Endothelial cell of umbilical vein (primary cell): ENCODE data around the gene ATP8A2. TPM values are rescaled to one million over a fixed set of nuclear protein-coding genes. Genes with fewer than 3 reads are reported as not detected.

ENCODE experiments used
- BruUV-seq: library from RNA; stranded (reverse); fragments of 400-500 nt; replicated peaks from 2 replicates; lab custom pipeline; 2021; lab: Mats Ljungman, UMichigan
- CTCF ChIA-PET: fragments of 300-600, 350-600 bp; sonication (Branson Sonifier 250); formaldehyde crosslinking; loops from one replicate; lab custom pipeline; 2021; ENCODE audit warnings: antibody characterized with exemption, inconsistent platforms; lab: Charles Lee
- POLR2A ChIA-PET: fragments of 300-600, 350-600 bp; sonication (Branson Sonifier 250); formaldehyde crosslinking; loops from one replicate; lab custom pipeline; 2021; ENCODE audit warnings: antibody characterized with exemption, inconsistent platforms; lab: Charles Lee
- DNase-seq: peaks from one replicate; pipeline ENCODE4 v3.0.0-alpha.2; 2011; ENCODE audit warnings: low read depth, low spot score
- FAIRE-seq: peaks from 2 replicates; lab custom pipeline; 2011; peaks lifted over from hg19 to GRCh38; lab: Jason Lieb, UNC
- H2AFZ ChIP-seq: 2 replicates; pipeline ENCODE4 v1.6.0; 2012; ENCODE audit warnings: low read depth, low read length, control low read depth, inconsistent platforms
- H3K27ac ChIP-seq: 2 replicates; pipeline ENCODE4 v1.5.1; 2011; ENCODE audit warnings: low read depth, mild to moderate bottlenecking, control low read depth, low read length, moderate library complexity; ENCODE audit not compliant: insufficient read depth
- H3K27me3 ChIP-seq, 2 experiments: 2 replicates each; pipeline versions ENCODE4 v1.6.0 to v1.6.1; 2011; ENCODE audit warnings: low read length in 2 of 2, mixed read lengths in 1 of 2; ENCODE audit not compliant: control insufficient read depth in 2 of 2, insufficient read depth in 2 of 2
- H3K36me3 ChIP-seq, 2 experiments: 2 replicates in 1 of 2; 3 replicates in 1 of 2; pipeline ENCODE4 v1.5.1; 2011; ENCODE audit warnings: low read length in 2 of 2, mild to moderate bottlenecking in 1 of 2, moderate library complexity in 1 of 2; ENCODE audit not compliant: control insufficient read depth in 2 of 2, insufficient read depth in 2 of 2; ENCODE audit errors: extremely low read depth in 1 of 2
- H3K4me1 ChIP-seq: 3 replicates; pipeline ENCODE4 v1.5.1; 2011; ENCODE audit warnings: mild to moderate bottlenecking, low read length; ENCODE audit not compliant: control insufficient read depth, insufficient read depth; ENCODE audit errors: extremely low read depth
- H3K4me2 ChIP-seq: 2 replicates; pipeline ENCODE4 v1.6.1; 2011; ENCODE audit warnings: low read length, control low read depth, mixed read lengths; ENCODE audit not compliant: insufficient read depth
- H3K4me3 ChIP-seq, 3 experiments: fragments of 200-600 bp in 1 of 3; sonication (generic), shearing (Covaris generic) in 1 of 3; replicated peaks in 1 of 3; 2 replicates each; pipeline ENCODE4 v1.5.1; 2011 to 2016; ENCODE audit warnings: control low read depth in 3 of 3, low read length in 3 of 3, mild to moderate bottlenecking in 2 of 3, inconsistent platforms in 1 of 3, low read depth in 1 of 3, moderate library complexity in 1 of 3; ENCODE audit not compliant: insufficient read depth in 1 of 3
- H3K79me2 ChIP-seq: 2 replicates; pipeline ENCODE4 v1.6.0; 2012; ENCODE audit warnings: low read length, inconsistent platforms; ENCODE audit not compliant: control insufficient read depth, insufficient read depth
- H3K9ac ChIP-seq: replicated peaks from 2 replicates; pipeline ENCODE3; 2011; ENCODE audit warnings: low read length, control low read depth; ENCODE audit not compliant: insufficient read depth; ENCODE audit errors: extremely low read depth
- H3K9me1 ChIP-seq: replicated peaks from 3 replicates; pipeline ENCODE4 v1.6.0; 2011; ENCODE audit warnings: mild to moderate bottlenecking, low read length; ENCODE audit not compliant: control insufficient read depth, insufficient read depth; ENCODE audit errors: extremely low read depth
- H3K9me3 ChIP-seq: replicated peaks from 2 replicates; pipeline ENCODE4 v1.5.1; 2012; ENCODE audit warnings: low read length, inconsistent platforms; ENCODE audit not compliant: control insufficient read depth, insufficient read depth
- H4K20me1 ChIP-seq: replicated peaks from 2 replicates; pipeline ENCODE3; 2011; ENCODE audit warnings: mild to moderate bottlenecking, low read length; ENCODE audit not compliant: control insufficient read depth, insufficient read depth; ENCODE audit errors: extremely low read depth
- CTCF ChIP-seq, 2 donors: IDR thresholded peaks; 1 replicate in 1 of 2; 2 replicates in 1 of 2; pipeline ENCODE4 v1.5.1; 2011; ENCODE audit warnings: low read length in 2 of 2, mild to moderate bottlenecking in 2 of 2, moderate library complexity in 2 of 2, control low read depth in 1 of 2, inconsistent platforms in 1 of 2, low read depth in 1 of 2; ENCODE audit not compliant: insufficient read depth in 1 of 2; ENCODE audit errors: extremely low read depth in 1 of 2
- EZH2 ChIP-seq: IDR thresholded peaks from 2 replicates; pipeline ENCODE4 v1.6.1; 2012; ENCODE audit warnings: borderline replicate concordance, low read depth, mild to moderate bottlenecking, moderate library complexity, low read length, inconsistent platforms; ENCODE audit not compliant: severe bottlenecking
- FOS ChIP-seq: IDR thresholded peaks from 2 replicates; pipeline ENCODE4 v1.6.1; 2011; ENCODE audit warnings: mild to moderate bottlenecking, low read length, moderate library complexity, borderline replicate concordance; ENCODE audit not compliant: insufficient read depth
- GATA2 ChIP-seq: IDR thresholded peaks from 2 replicates; pipeline ENCODE4 v1.7.0; 2011; ENCODE audit warnings: low read depth, mild to moderate bottlenecking, moderate library complexity, mixed read lengths, low read length; ENCODE audit not compliant: insufficient read length, insufficient read depth
- JUN ChIP-seq: IDR thresholded peaks from 2 replicates; pipeline ENCODE4 v1.6.1; 2011; ENCODE audit warnings: borderline replicate concordance, low read depth; ENCODE audit not compliant: insufficient read length, insufficient read depth
- MAX ChIP-seq: IDR thresholded peaks from 2 replicates; pipeline ENCODE4 v1.6.1; 2011; ENCODE audit not compliant: insufficient read depth, insufficient read length
- MYC ChIP-seq: IDR thresholded peaks from one replicate; pipeline ENCODE4 v1.6.1; 2011; ENCODE audit warnings: mild to moderate bottlenecking, low read depth, low read length
- POLR2A ChIP-seq: IDR thresholded peaks from 2 replicates; pipeline ENCODE4 v1.6.1; 2012; ENCODE audit warnings: low read depth, mild to moderate bottlenecking, control low read depth, low read length
- POLR2AphosphoS5 ChIP-seq: IDR thresholded peaks from 2 replicates; pipeline ENCODE4 v1.6.1; 2012; ENCODE audit warnings: low read depth, mild to moderate bottlenecking, control low read depth, low read length, moderate library complexity; ENCODE audit not compliant: insufficient read depth
- dilution Hi-C: fragments of 300-500 bp; cut with MboI; formaldehyde crosslinking; loops from one replicate; pipeline ENCODE4 v1.15.0; 2019; ENCODE audit warnings: low sequenced_read_pairs; ENCODE audit not compliant: extremely low pct_ligation_motif_present
- intact Hi-C: fragments of 100-400 bp; cut with micrococcal nuclease; formaldehyde crosslinking; loops from one replicate; pipeline ENCODE4 v1.10.0; 2022
- polyA plus RNA-seq, 4 experiments: library from polyadenylated mRNA; depleted of rRNA in 3 of 4; stranded (reverse) in 3 of 4; unstranded in 1 of 4; fragments of >200 nt; gene quantifications; 2 replicates each; pipeline versions ENCODE4 v1.2.1 to v1.2.3, GENCODE V29; 2011 to 2012; ENCODE audit warnings: missing spikeins in 1 of 4
- total RNA-seq: library from RNA; stranded (reverse); gene quantifications from 2 replicates; pipeline ENCODE4 v1.2.3, GENCODE V29; 2021

Gene ATP8A2
- total and polyA plus RNA-seq, 2 donors (not counting 3 experiments of a cell fraction or from before 2014, with no cell fraction given) = 0.11 to 0.49 TPM

GRCh38 chr13:25816239-25816638 lies 444.5 kb downstream of the ATP8A2 start:
- H3K9me1 ChIP-seq = no peaks in the 10 kb centered on the region
- CTCF ChIA-PET = no interaction called here

More at GRCh38 chr13:25816239-25816638, 444.5 kb downstream of the ATP8A2 start:
- FAIRE-seq = no peak
- H3K4me1 ChIP-seq = no peaks in the 10 kb centered on the region
- no peaks in the 10 kb centered on the region for H3K79me2 ChIP-seq
- H4K20me1 ChIP-seq = no peaks in the 10 kb centered on the region
- intact Hi-C loops = no loop called here
- H3K27ac ChIP-seq = no peak overlapping the region
- dilution Hi-C loops = no loop called here
- no peak for DNase-seq
- POLR2A ChIA-PET = interaction anchor here (0.6 kb wide), 1 partner anchor 182 kb away, joined by 3 read pairs; no protein-coding TSS in a partner anchor
- no TSS peak for BruUV-seq
- no peak overlapping the region for H2AFZ ChIP-seq
- H3K9ac ChIP-seq = no peak overlapping the region
- no peak overlapping the region for H3K4me3 ChIP-seq
- no peak for TF ChIP-seq MAX
- TF ChIP-seq FOS = no peak
- no peak for TF ChIP-seq POLR2A
- no peak for TF ChIP-seq JUN
- no peak for TF ChIP-seq EZH2
- no peak for TF ChIP-seq GATA2
- no peak for TF ChIP-seq MYC
- TF ChIP-seq CTCF (IDR thresholded peaks at IDR 0.05; ENCODE audit: extremely low read depth in 1 of 2, insufficient read depth in 1 of 2, low read depth in 1 of 2, low read length in 2 of 2) = no peak
- no peak for TF ChIP-seq POLR2AphosphoS5
- H3K27me3 ChIP-seq = peaks cover 0 to 6% of the 10 kb centered on the region in 2 experiments
- H3K4me2 ChIP-seq = no peak overlapping the region
- no peaks in the 10 kb centered on the region for H3K9me3 ChIP-seq
- no peaks in the 10 kb centered on the region for H3K36me3 ChIP-seq
